ENCODE results near the gene SNX8.
"Not testable (repeated sequence)": the region's sequence is repeated elsewhere in the genome, so short reads cannot be mapped to it uniquely, and the experiment has no call there.

SNX8 gene

DNA sequence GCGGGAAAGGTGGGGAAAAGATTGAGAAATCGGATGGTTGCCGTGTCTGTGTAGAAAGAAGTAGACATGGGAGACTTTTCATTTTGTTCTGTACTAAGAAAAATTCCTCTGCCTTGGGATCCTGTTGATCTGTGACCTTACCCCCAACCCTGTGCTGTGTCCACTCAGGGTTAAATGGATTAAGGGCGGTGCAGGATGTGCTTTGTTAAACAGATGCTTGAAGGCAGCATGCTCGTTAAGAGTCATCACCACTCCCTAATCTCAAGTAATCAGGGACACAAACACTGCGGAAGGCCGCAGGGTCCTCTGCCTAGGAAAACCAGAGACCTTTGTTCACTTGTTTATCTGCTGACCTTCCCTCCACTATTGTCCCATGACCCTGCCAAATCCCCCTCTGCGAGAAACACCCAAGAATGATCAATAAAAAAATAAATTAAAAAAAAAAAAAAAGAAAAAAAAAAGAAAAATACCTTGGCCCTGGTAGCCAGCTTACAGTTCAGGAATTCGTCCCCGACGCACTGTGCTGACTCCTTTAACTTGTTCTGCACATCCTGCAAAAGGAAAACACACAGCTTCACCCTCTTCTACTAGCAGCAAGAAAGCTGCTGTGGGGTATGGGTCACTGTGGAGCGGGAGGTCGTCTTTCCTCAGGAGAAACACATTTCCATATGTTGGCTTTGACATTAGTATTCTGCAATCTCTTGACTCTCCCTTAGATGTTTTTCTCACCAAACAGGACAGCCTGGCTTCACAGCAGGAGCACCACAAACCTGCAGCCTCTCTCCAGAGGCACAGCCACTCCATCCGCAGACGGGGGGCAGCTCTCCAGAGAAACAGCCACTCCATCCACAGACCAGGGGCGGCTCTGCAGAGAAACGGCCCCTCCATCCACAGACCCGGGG, 44.9 kb downstream of the SNX8 start:
- H3K36me3 Mint-ChIP-seq; H3K27ac Mint-ChIP-seq; H3K9me3 Mint-ChIP-seq (ENCODE audit: low read depth); H3K27me3 Mint-ChIP-seq; H3K4me1 Mint-ChIP-seq (ENCODE audit: low read depth); H3K4me3 Mint-ChIP-seq: not testable (repeated sequence)

DNA sequence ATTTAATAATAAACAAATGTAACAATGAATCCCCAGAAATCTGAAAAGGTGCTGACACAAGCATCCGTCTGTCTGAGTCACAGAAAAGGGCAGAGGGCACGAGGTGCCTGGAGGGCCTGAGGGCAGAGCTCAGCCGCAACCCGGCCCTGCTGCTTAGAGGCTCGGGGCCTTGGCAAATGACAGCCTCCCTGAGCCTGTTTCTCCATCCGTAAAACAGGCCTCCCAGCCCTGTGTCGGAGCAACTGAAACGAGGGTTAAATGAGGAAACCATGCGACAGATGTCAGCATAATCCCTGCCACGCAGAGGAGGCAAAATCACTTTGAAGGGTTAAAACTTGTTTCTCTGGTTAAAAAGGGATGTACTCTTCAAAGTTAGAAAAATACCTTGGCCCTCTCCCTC, 47.3 kb downstream of the SNX8 start:
- Mint-ChIP-seq H3K36me3 (peaks cover 4% of the 10 kb centered on the region), H3K27me3 (no peaks in the 10 kb centered on the region), H3K9me3 (ENCODE audit: low read depth) (no peaks in the 10 kb centered on the region), H3K27ac (no peak overlapping the region), H3K4me3 (no peak overlapping the region), H3K4me1 (ENCODE audit: low read depth) (peaks cover under 1% of the 10 kb centered on the region)

DNA sequence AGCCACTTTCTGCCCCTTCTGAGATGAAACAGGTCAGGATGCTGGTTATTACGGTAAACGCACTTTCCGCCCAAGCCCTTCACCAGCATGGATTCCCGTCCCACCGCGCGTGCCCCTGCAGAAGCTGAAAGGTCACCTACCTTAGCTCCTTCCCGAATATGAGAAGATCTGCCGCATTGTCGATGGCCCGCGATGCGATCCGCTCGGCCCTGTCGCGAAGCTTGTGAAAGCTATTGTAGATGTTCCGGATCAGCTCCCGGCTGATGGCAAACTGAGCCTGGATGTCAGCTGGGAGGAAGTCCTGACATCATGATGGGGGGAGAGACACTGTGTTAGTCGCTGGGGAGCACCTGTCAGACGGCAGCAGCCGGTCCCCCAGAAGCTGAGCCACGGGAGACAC, 50.1 kb downstream of the SNX8 start:
- Mint-ChIP-seq H3K9me3 (ENCODE audit: low read depth) (no peaks in the 10 kb centered on the region), H3K4me1 (ENCODE audit: low read depth) (peaks cover 8% of the 10 kb centered on the region), H3K4me3 (no peak overlapping the region), H3K27me3 (no peaks in the 10 kb centered on the region), H3K27ac (no peak overlapping the region), H3K36me3 (peaks cover 2% of the 10 kb centered on the region)

DNA sequence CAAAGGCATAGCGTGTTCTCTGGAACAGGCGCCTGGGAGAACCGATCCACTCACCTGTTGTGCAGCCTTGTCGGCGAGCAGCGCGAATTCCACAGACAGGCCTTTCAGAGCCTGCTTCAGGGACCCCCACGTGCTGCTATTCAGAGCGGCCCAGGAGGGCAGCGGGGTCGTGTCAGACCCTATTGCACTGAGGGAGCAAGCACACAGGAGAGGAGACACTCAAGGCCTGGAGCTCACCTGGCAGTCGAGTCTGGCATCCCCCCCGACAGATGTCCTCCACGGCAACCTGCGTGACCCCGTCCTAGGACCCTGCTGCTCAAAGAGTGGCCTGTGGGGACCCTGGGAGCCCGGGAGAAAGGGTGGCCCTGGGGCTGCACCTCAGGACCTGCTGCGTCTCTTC, 51.1 kb downstream of the SNX8 start:
- H3K4me3 Mint-ChIP-seq = no peak overlapping the region
- no peaks in the 10 kb centered on the region for H3K27me3 Mint-ChIP-seq
- H3K36me3 Mint-ChIP-seq = peaks cover 2% of the 10 kb centered on the region
- H3K9me3 Mint-ChIP-seq (ENCODE audit: low read depth) = no peaks in the 10 kb centered on the region
- H3K27ac Mint-ChIP-seq = no peak overlapping the region
- peaks cover 8% of the 10 kb centered on the region for H3K4me1 Mint-ChIP-seq (ENCODE audit: low read depth)

DNA sequence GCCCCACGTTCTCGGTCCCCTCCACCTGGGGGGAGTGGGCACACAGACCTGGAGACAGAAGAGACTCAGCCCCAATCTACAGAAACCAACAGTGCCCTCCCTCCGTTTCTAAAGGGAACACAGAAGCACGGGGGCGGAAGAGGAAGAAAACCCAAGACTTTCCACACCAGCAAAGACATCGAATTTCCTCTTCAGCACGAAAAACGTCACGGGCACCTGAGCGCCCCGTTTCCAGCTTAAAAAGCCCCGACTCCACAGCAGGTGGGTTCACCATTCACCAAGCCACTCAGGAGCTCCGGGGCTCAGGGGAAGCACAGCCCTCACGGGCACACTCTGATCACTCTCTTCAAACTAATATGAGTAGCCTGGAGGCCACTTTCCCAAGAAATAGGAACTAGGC, 52.6 kb downstream of the SNX8 start:
- Mint-ChIP-seq H3K9me3 (ENCODE audit: low read depth) (no peaks in the 10 kb centered on the region), H3K27me3 (no peaks in the 10 kb centered on the region), H3K27ac (peak overlapping the region; percentile 85), H3K36me3 (peaks cover 2% of the 10 kb centered on the region), H3K4me1 (ENCODE audit: low read depth) (peaks cover 8% of the 10 kb centered on the region), H3K4me3 (peak overlapping the region; percentile 71)

DNA sequence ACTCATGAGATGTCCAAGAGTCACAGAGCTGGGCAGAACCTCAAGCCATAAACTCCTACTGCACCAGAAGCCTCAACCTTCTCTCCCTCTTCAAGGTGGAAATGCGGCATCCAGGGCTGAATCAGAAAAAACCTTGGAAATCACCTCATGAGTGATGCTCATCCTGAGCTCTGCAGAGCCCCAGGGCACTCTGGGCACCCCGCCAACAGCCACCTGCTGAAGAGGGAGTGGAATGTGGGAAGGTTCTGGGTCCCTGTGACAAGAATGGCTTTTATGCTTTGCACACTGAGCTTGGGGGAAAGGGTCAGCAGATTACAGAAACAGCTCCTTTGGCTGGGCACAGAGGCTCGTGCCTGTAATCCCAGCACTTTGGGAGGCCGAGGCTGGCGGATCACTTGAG, 53.4 kb downstream of the SNX8 start:
- H3K9me3 Mint-ChIP-seq (ENCODE audit: low read depth) = no peaks in the 10 kb centered on the region
- no peaks in the 10 kb centered on the region for H3K27me3 Mint-ChIP-seq
- no peak overlapping the region for H3K27ac Mint-ChIP-seq
- H3K36me3 Mint-ChIP-seq = peaks cover 2% of the 10 kb centered on the region
- H3K4me3 Mint-ChIP-seq = no peak overlapping the region
- H3K4me1 Mint-ChIP-seq (ENCODE audit: low read depth) = peaks cover 8% of the 10 kb centered on the region

DNA sequence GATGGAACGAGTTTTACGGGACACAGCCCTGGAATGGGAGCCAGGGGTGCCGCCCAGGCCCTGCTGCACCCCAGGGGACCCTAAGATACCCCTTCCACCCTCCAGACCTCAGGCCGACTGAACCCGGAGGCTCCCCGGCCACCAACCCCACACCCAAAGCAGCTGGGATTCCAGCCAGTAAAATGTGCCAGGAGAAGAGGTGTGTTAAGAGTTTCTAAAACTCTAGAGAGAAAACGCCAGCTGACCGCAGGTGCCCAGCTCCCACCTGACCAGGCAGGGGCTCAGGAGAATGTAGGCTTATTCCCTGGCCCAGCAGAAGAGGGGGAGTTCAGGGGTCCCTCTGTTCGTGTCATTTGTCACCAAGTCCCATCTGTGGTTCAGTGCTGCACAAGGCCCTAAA, 54.8 kb downstream of the SNX8 start:
- H3K9me3 Mint-ChIP-seq (ENCODE audit: low read depth) = no peaks in the 10 kb centered on the region
- no peaks in the 10 kb centered on the region for H3K27me3 Mint-ChIP-seq
- H3K27ac Mint-ChIP-seq = no peak overlapping the region
- H3K36me3 Mint-ChIP-seq = peaks cover 2% of the 10 kb centered on the region
- H3K4me1 Mint-ChIP-seq (ENCODE audit: low read depth) = peaks cover 8% of the 10 kb centered on the region
- H3K4me3 Mint-ChIP-seq = no peak overlapping the region

DNA sequence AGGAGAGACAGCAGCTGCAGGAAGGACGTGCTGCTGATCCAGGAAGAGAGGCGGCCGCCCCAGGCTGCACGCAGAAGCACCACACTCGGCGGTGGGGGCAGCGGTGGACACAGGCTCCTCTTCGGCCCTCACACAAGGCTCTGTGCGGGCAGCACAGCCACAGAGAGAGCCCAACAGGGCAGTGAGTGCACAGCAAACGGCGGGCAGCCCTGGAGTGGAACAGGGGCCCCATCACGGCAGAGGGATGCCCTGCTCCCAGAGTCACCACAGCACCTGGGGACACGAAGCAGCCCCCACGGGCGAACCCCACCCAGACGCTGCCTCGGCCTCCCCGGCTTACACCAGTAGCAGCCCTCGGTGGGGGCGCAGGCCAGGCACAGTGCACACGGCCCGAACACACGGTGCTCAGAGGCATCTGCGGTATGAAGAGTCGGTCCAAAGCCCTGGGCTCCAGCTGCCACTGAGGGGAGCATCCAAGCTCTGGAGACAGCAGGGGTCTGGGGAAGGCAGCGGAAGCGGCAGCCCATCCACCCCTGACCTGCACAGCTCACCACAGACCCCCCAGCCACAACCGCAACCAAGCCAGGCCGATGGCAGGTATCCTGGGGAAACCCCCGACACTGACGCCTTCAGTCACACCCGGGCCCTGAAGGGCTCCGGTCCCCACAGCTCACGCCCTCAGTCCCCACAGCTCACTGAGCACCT, 55.4 kb downstream of the SNX8 start:
- H3K4me1 Mint-ChIP-seq (ENCODE audit: low read depth) = peaks cover 8% of the 10 kb centered on the region
- no peak overlapping the region for H3K27ac Mint-ChIP-seq
- H3K27me3 Mint-ChIP-seq = no peaks in the 10 kb centered on the region
- no peak overlapping the region for H3K4me3 Mint-ChIP-seq
- H3K36me3 Mint-ChIP-seq = peaks cover 2% of the 10 kb centered on the region
- no peaks in the 10 kb centered on the region for H3K9me3 Mint-ChIP-seq (ENCODE audit: low read depth)

DNA sequence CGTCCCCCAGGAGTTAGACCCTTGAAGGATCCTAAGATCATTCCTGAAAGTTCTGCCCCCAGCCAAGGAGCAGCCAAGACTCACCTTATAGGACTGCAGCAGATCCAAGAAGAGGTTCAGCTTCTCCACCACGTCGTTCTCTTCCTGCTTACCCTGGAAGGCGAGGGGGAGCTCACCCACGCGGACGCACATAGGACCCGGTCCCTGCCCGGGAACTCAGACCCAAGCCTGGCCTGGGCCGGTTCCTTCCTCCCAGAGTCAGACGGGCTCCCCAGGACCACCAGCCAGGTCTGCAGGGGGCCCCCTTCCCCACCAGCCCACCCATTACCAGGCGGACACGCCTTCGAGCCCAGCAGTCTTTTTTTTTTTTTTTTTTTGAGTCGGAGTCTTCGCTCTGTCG, 56.6 kb downstream of the SNX8 start:
- Mint-ChIP-seq H3K4me3 (no peak overlapping the region), H3K27ac (no peak overlapping the region), H3K27me3 (no peaks in the 10 kb centered on the region), H3K4me1 (ENCODE audit: low read depth) (peaks cover 11% of the 10 kb centered on the region), H3K9me3 (ENCODE audit: low read depth) (no peaks in the 10 kb centered on the region), H3K36me3 (peaks cover 2% of the 10 kb centered on the region)

DNA sequence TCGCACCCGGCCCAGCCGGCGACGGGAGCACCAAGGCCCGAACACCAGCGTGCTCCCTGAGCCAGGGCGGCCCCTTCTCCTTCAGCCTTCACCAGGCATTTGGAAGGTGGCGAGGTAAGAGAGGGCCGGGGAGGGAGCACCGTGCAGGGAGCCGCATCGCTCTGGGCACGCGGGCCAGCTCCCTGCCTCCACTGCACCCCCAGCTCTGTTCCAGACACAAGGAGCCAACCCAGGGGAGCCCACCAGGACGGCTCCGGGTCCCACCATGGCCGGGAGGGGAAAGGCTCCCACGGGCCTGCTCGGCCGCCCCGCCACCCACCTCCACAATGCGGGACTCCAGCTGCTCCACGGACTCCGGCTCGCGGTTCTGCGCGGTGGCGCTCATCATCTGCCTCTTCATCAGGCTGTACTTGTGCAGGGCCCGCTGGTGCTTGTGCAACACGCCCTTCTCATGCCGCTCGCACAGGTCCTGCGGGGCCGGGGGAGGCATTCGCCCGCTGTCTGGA, 57.1 kb downstream of the SNX8 start:
- Mint-ChIP-seq H3K9me3 (ENCODE audit: low read depth) (no peaks in the 10 kb centered on the region), H3K36me3 (peaks cover 2% of the 10 kb centered on the region), H3K27me3 (no peaks in the 10 kb centered on the region), H3K4me1 (ENCODE audit: low read depth) (peaks cover 11% of the 10 kb centered on the region), H3K27ac (no peak overlapping the region), H3K4me3 (no peak overlapping the region)

DNA sequence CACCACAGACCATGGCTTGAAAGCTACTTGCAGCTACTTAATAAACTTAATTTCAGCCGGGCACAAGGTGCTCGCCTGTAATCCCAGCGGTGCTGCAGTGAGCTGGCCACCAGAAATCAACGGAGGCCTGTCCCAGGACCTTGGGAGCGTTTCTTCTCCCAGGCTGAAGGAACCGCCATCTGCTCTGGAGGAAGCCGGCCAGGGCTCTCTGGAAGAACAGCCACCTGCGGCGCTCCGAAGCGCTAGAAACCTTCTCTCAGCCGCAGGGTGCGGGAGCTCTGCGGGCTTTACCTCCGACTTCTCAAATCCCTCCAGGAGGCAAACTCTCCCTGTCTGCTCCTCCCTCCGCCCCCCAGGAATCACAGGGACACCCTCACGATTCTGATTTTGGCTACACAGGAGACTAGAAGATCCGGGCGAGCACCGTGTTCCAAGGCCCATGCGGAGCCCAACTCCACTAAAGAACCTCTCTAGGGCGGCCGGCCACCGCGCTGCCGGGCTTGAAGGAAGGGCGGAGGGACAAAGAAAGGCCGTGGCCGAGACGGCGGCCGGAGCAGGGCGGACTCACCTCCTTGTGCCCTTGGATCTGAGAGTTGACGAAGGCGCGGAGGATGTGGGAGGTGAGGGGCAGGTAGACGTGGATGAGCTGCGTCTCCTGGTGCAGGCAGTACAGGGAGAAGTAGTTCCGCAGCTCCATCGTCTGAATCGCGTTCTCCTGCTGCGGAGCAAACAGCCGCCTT, 57.8 kb downstream of the SNX8 start:
- H3K9me3 Mint-ChIP-seq (ENCODE audit: low read depth) = no peaks in the 10 kb centered on the region
- no peak overlapping the region for H3K4me3 Mint-ChIP-seq
- no peaks in the 10 kb centered on the region for H3K27me3 Mint-ChIP-seq
- peaks cover 6% of the 10 kb centered on the region for H3K4me1 Mint-ChIP-seq (ENCODE audit: low read depth)
- no peak overlapping the region for H3K27ac Mint-ChIP-seq
- H3K36me3 Mint-ChIP-seq = peaks cover 2% of the 10 kb centered on the region

DNA sequence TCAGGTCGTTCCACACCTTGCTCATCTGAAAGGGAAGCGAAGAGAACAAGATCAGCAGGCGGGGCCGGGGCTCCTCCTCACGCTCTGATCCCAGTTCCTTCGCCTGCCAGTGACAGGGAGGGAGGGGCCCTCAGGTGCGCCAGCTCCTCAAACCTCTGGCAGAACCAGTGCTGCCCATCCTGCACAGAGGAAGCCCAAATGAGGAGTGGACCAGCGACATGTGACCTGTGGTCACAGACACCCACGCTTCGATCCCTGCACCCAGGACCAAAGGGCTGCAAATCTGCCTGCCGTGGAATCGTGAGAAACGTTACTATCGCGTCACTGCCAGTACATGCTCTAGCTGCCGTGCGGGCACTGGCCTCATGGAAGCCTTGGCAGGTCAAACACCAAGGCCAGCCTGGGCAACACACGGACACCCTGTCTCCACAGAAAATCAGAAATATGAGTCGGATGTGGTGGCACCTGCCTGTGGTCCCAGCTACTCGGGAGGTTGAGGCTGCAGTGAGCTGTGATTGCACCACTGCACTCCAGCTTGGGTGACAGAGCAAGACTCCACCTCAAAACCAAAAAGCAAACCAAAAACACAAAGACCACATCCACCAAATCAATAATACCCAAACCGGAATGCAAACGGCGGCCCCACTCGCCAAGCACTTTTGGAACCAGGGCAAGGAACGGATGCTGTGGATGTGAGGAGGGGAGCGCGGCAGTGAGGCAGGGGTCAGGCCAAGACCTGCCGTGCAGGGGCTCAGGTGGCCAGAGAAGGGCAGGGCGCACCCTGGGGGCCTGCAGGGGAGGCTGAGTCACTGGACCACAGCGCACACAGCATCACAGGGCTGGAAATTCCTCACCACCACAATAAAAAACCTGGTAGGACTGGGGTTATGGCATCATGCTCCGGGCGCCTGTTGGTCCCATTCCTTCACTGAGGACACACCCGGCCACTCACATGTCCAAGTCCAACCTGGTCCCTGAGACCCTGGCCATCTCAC, 58.8 kb downstream of the SNX8 start:
- H3K4me1 Mint-ChIP-seq (ENCODE audit: low read depth) = peaks cover 4% of the 10 kb centered on the region
- no peak overlapping the region for H3K27ac Mint-ChIP-seq
- peaks cover 2% of the 10 kb centered on the region for H3K36me3 Mint-ChIP-seq
- no peaks in the 10 kb centered on the region for H3K9me3 Mint-ChIP-seq (ENCODE audit: low read depth)
- no peak overlapping the region for H3K4me3 Mint-ChIP-seq
- H3K27me3 Mint-ChIP-seq = no peaks in the 10 kb centered on the region

DNA sequence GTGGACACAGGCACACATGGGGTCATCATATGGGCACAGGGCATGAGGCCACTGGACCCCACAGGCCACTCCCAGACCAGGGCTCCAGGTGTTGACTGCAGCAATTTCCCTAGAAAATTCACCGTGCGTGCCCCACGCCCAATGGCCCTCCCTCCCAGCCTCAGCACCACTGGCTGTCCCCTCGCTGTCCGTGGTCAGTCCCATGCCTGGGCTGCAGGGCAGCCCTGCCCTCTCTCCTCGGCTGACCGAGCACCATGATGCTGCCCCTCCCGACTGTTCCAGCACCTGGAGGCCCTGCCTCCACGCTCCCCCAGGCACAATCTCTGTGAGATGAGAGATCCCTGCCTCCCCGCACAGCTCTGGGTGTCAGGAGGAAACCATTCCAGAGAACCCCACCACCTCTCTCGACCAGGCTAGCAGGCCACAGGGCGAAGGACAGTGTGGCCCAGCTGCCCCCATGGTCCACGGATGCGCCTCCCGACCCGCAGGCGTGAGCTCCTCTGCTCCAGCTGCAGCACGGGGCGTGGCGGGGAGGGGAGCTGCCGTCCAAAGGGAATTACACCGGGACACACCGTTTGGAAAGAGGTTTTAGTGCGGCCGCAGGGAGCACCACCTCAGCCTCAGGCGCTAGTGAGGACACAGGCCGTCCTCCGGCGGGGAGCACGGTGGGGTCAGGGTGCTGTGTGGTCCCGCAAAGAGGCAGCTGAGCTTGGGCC, 59.7 kb downstream of the SNX8 start:
- no peaks in the 10 kb centered on the region for H3K27me3 Mint-ChIP-seq
- H3K27ac Mint-ChIP-seq = no peak overlapping the region
- H3K36me3 Mint-ChIP-seq = no peaks in the 10 kb centered on the region
- H3K4me1 Mint-ChIP-seq (ENCODE audit: low read depth) = peaks cover 3% of the 10 kb centered on the region
- H3K4me3 Mint-ChIP-seq = no peak overlapping the region
- no peaks in the 10 kb centered on the region for H3K9me3 Mint-ChIP-seq (ENCODE audit: low read depth)
